ENCODE results near the gene HNRNPA3.

The HNRNPA3 gene

GRCh38 chr2:177272765-177273164, 60.2 kb downstream of the HNRNPA3 start:
- TF ChIP-seq CTCF (IDR thresholded peaks at IDR 0.05), result no peak
- Mint-ChIP-seq H3K4me1 (peaks cover 5% of the 10 kb centered on the region), H3K9me3 (no peaks in the 10 kb centered on the region), H3K4me3 (no peak overlapping the region), H3K27me3 (ENCODE audit: low read depth, poor library complexity) (no peaks in the 10 kb centered on the region), H3K27ac (no peak overlapping the region), H3K36me3 (ENCODE audit: low read depth) (no peaks in the 10 kb centered on the region)
- DNase-seq, result no peak

GRCh38 chr2:177273408-177273807, 60.8 kb downstream of the HNRNPA3 start:
- Mint-ChIP-seq H3K4me3 (no peak overlapping the region), H3K27me3 (ENCODE audit: low read depth, poor library complexity) (no peaks in the 10 kb centered on the region), H3K27ac (no peak overlapping the region), H3K9me3 (no peaks in the 10 kb centered on the region), H3K4me1 (peaks cover 5% of the 10 kb centered on the region), H3K36me3 (ENCODE audit: low read depth) (no peaks in the 10 kb centered on the region)
- no peak for DNase-seq
- no peak for TF ChIP-seq CTCF (IDR thresholded peaks at IDR 0.05)

Measured in nephron progenitor cell (in vitro differentiated cells).